H9 (cell line): Measurements from ENCODE around the gene IFNA2. TPM values are rescaled to one million over a fixed set of nuclear protein-coding genes. Genes with fewer than 3 reads are reported as not detected.

ENCODE experiments used
- DNase-seq: peaks from one replicate; pipeline ENCODE4 v3.0.0-alpha.2; 2017
- H2AFZ ChIP-seq: one replicate; pipeline ENCODE4 v1.6.1; 2013; ENCODE audit warnings: mild to moderate bottlenecking, low read length, control low read depth, moderate library complexity
- H2AK5ac ChIP-seq: 2 replicates; pipeline ENCODE4 v1.6.1; 2013; ENCODE audit warnings: low read length, control low read depth, mixed read lengths; ENCODE audit not compliant: insufficient read length
- H2BK120ac ChIP-seq: one replicate; pipeline ENCODE4 v1.6.1; 2013; ENCODE audit warnings: low read depth, mild to moderate bottlenecking, low read length, control low read depth, inconsistent platforms; ENCODE audit not compliant: poor library complexity, severe bottlenecking
- H2BK12ac ChIP-seq: 2 replicates; pipeline ENCODE4 v1.6.1; 2013; ENCODE audit warnings: low read length, control low read depth, mixed read lengths, low read depth; ENCODE audit not compliant: insufficient read length
- H2BK15ac ChIP-seq: 2 replicates; pipeline ENCODE4 v1.6.1; 2013; ENCODE audit warnings: low read depth, low read length, control low read depth
- H2BK20ac ChIP-seq: one replicate; pipeline ENCODE4 v1.6.1; 2013; ENCODE audit warnings: low read depth, mild to moderate bottlenecking, low read length, control low read depth, inconsistent platforms; ENCODE audit not compliant: poor library complexity, severe bottlenecking
- H2BK5ac ChIP-seq: 2 replicates; pipeline ENCODE4 v1.6.1; 2013; ENCODE audit warnings: low read length, control low read depth, mixed read lengths; ENCODE audit not compliant: insufficient read length
- H3K14ac ChIP-seq: 2 replicates; pipeline ENCODE4 v1.6.1; 2013; ENCODE audit warnings: low read length, control low read depth; ENCODE audit not compliant: insufficient read depth
- H3K18ac ChIP-seq: 2 replicates; pipeline ENCODE4 v1.6.1; 2013; ENCODE audit warnings: low read depth, mild to moderate bottlenecking, mixed read lengths, low read length, control low read depth; ENCODE audit not compliant: insufficient read length
- H3K23ac ChIP-seq: 2 replicates; pipeline ENCODE4 v1.6.1; 2013; ENCODE audit warnings: low read length, control low read depth, mixed read lengths, low read depth; ENCODE audit not compliant: insufficient read length
- H3K23me2 ChIP-seq: 2 replicates; pipeline ENCODE4 v1.6.1; 2013; ENCODE audit warnings: low read depth, mild to moderate bottlenecking, mixed read lengths, low read length, control low read depth; ENCODE audit not compliant: insufficient read length, poor library complexity, severe bottlenecking
- H3K27ac ChIP-seq: 2 replicates; pipeline ENCODE4 v1.5.1; 2013; ENCODE audit warnings: low read length, control low read depth, mixed read lengths, low read depth; ENCODE audit not compliant: insufficient read length
- H3K27me3 ChIP-seq: 2 replicates; pipeline ENCODE4 v1.6.1; 2013; ENCODE audit warnings: low read length, control low read depth, inconsistent platforms; ENCODE audit not compliant: insufficient read depth
- H3K4ac ChIP-seq: 2 replicates; pipeline ENCODE4 v1.6.1; 2013; ENCODE audit warnings: low read depth, mild to moderate bottlenecking, control low read depth, inconsistent platforms, low read length, moderate library complexity
- H3K4me1 ChIP-seq: 2 replicates; pipeline ENCODE4 v1.6.1; 2013; ENCODE audit warnings: low read length, control low read depth, inconsistent platforms; ENCODE audit not compliant: insufficient read depth
- H3K4me2 ChIP-seq: 2 replicates; pipeline ENCODE4 v1.6.1; 2013; ENCODE audit warnings: low read length, control low read depth, mixed read lengths; ENCODE audit not compliant: insufficient read length, insufficient read depth
- H3K56ac ChIP-seq: 2 replicates; pipeline ENCODE4 v1.6.1; 2013; ENCODE audit warnings: low read depth, mild to moderate bottlenecking, mixed read lengths, low read length, control low read depth; ENCODE audit not compliant: insufficient read length
- H3K79me1 ChIP-seq: 2 replicates; pipeline ENCODE4 v1.6.1; 2013; ENCODE audit warnings: low read depth, mild to moderate bottlenecking, moderate library complexity, low read length, control low read depth, inconsistent platforms; ENCODE audit not compliant: insufficient read depth, poor library complexity, severe bottlenecking
- H3K79me2 ChIP-seq: 2 replicates; pipeline ENCODE4 v1.6.1; 2013; ENCODE audit warnings: low read length, control low read depth, inconsistent platforms; ENCODE audit not compliant: insufficient read depth
- H3K9ac ChIP-seq: 2 replicates; pipeline ENCODE4 v1.6.1; 2013; ENCODE audit warnings: low read length, control low read depth, mixed read lengths; ENCODE audit not compliant: insufficient read length; ENCODE audit errors: extremely low read depth
- H3K9me3 ChIP-seq: one replicate; pipeline ENCODE4 v1.6.1; 2013; ENCODE audit warnings: low read depth, low read length, inconsistent platforms; ENCODE audit not compliant: control insufficient read depth
- H3T11ph ChIP-seq: one replicate; pipeline ENCODE4 v1.6.1; 2013; ENCODE audit warnings: mild to moderate bottlenecking, low read length, control low read depth, inconsistent platforms
- H4K20me1 ChIP-seq: one replicate; pipeline ENCODE4 v1.6.1; 2013; ENCODE audit not compliant: control insufficient read depth, insufficient read length, insufficient read depth
- H4K5ac ChIP-seq: 2 replicates; pipeline ENCODE4 v1.6.1; 2013; ENCODE audit warnings: low read depth, mild to moderate bottlenecking, mixed read lengths, low read length, control low read depth; ENCODE audit not compliant: insufficient read length
- H4K8ac ChIP-seq: replicated peaks from 2 replicates; pipeline ENCODE4 v1.6.1; 2013; ENCODE audit warnings: low read length, control low read depth, mixed read lengths, low read depth; ENCODE audit not compliant: insufficient read length
- H4K91ac ChIP-seq: 2 replicates; pipeline ENCODE4 v1.6.1; 2013; ENCODE audit warnings: low read depth, mild to moderate bottlenecking, moderate library complexity, mixed read lengths, low read length, control low read depth; ENCODE audit not compliant: insufficient read length
- H3K27ac Mint-ChIP-seq, 3 experiments: 2 replicates in 2 of 3; 3 replicates in 1 of 3; pipeline ENCODE4 v1.8.0; 2020 to 2021; ENCODE audit warnings: mixed read lengths in 3 of 3, mild to moderate bottlenecking in 1 of 3, moderate library complexity in 1 of 3
- H3K27me3 Mint-ChIP-seq: 2 replicates; pipeline ENCODE4 v1.8.0; 2021; ENCODE audit warnings: low read depth, mild to moderate bottlenecking, moderate library complexity, mixed read lengths
- H3K36me3 Mint-ChIP-seq, 3 experiments: 2 replicates in 2 of 3; 3 replicates in 1 of 3; pipeline ENCODE4 v1.8.0; 2020 to 2021; ENCODE audit warnings: low read depth in 3 of 3, mixed read lengths in 3 of 3; ENCODE audit not compliant: insufficient read depth in 1 of 3
- H3K4me1 Mint-ChIP-seq, 2 experiments: 2 replicates each; pipeline ENCODE4 v1.8.0; 2020; ENCODE audit warnings: mixed read lengths in 2 of 2
- H3K4me3 Mint-ChIP-seq, 2 experiments: 2 replicates in 1 of 2; 3 replicates in 1 of 2; pipeline ENCODE4 v1.8.0; 2020 to 2021; ENCODE audit warnings: mild to moderate bottlenecking in 2 of 2, mixed read lengths in 2 of 2, moderate library complexity in 1 of 2
- H3K9me3 Mint-ChIP-seq, 2 experiments: 2 replicates in 1 of 2; 3 replicates in 1 of 2; pipeline ENCODE4 v1.8.0; 2020; ENCODE audit warnings: mild to moderate bottlenecking in 2 of 2, mixed read lengths in 2 of 2, moderate library complexity in 1 of 2
- CTCF ChIP-seq: fragments of 200-600 bp; sonication (generic); conservative IDR thresholded peaks from 3 replicates; pipeline ENCODE4 v1.8.0; 2021; ENCODE audit warnings: antibody characterized with exemption, mild to moderate bottlenecking
- WGBS: extraction: QIAGEN DNeasy Blood & Tissue Kit; methylation state at CpG from one replicate; pipeline ENCODE4 v1.1.7; 2013; ENCODE audit warnings: missing lambda C conversion rate, low lambda C conversion rate, mixed read lengths; ENCODE audit not compliant: insufficient read length; ENCODE audit errors: extremely low coverage; 5-methylcytosine and 5-hydroxymethylcytosine counted together
- total RNA-seq: library from RNA; stranded (reverse); gene quantifications from 2 replicates; pipeline ENCODE4 v1.2.1, GENCODE V29; 2021

Gene IFNA2
- total RNA-seq, 1 experiment from 2014 or later = not detected

DNA sequence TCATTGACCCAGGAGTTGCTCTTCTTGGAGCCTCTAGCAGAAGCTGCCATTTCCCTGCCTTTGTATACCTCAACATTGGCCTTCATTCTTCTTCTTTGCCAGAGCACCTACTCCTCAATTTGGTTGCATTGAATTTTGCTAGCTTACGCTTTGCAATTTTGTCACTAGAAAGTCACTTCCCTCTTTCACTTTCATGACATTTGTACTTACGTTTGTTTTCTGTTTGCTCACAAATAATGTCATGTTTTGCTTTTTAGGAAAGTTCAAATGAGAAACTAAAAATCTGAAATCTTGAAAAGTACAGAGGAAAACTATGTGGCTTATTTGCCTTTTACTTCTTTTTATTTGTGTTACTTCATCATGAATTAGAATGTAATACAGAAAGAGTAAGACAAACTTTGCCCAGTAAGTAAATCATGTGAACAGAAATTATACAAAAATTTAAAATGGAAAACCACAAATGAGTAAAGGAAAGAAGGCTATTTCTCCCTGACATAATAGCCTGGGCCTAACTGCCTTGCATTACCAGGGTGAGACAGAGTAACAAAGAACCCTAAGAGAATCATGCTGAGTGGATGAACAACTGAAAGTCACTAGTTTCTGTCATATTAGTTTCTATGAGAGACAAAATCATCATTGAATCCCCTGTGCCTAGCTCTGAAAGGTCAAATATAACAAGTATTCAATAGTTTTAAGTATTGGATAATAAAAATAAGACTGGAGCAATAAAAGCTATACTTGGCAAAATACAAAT is 47.7 kb upstream of the IFNA2 start:
- Histone ChIP-seq H4K20me1 (no peaks in the 10 kb centered on the region), H2AFZ (no peak overlapping the region), H3K27me3 (no peaks in the 10 kb centered on the region), H3K4me2 (no peak overlapping the region), H3K23ac (no peak overlapping the region), H3K4ac (no peak overlapping the region), H2BK20ac (no peak overlapping the region), H3K56ac (no peak overlapping the region), H2AK5ac (no peak overlapping the region), H3K79me2 (no peaks in the 10 kb centered on the region), H3K9ac (no peak overlapping the region), H4K91ac (no peak overlapping the region), H3K79me1 (no peaks in the 10 kb centered on the region), H3K23me2 (no peaks in the 10 kb centered on the region), H3K14ac (no peak overlapping the region), H2BK5ac (no peak overlapping the region), H3K18ac (no peak overlapping the region), H4K8ac (no peak overlapping the region), H3K4me1 (peaks cover 3% of the 10 kb centered on the region; the same call in 1 of the 2 replicates), H2BK12ac (no peak overlapping the region), H3T11ph (no peak overlapping the region), H3K9me3 (no peaks in the 10 kb centered on the region), H3K27ac (no peak overlapping the region), H2BK120ac (no peak overlapping the region), H4K5ac (no peak overlapping the region), H2BK15ac (no peak overlapping the region)
- no peaks in the 10 kb centered on the region for H3K36me3 Mint-ChIP-seq
- no peaks in the 10 kb centered on the region; a peak in 1 of 5 replicates for H3K9me3 Mint-ChIP-seq
- no peak overlapping the region for H3K4me3 Mint-ChIP-seq
- no peak for DNase-seq
- no CpG with 5 or more reads among the region's 2 CpGs for WGBS
- no peak for TF ChIP-seq CTCF
- no peak overlapping the region for H3K27ac Mint-ChIP-seq
- H3K27me3 Mint-ChIP-seq = no peaks in the 10 kb centered on the region
- peaks cover 20 to 23% of the 10 kb centered on the region in 2 experiments for H3K4me1 Mint-ChIP-seq
